Glutamatergic neuron (in vitro differentiated cells): ENCODE results near the gene EMC9. TPM values are rescaled to one million over a fixed set of nuclear protein-coding genes. Genes with fewer than 3 reads are reported as not detected.

Experiments used
- DNase-seq: peaks from one replicate; pipeline ENCODE4 v3.0.0; 2022
- H3K27ac Mint-ChIP-seq: one replicate; pipeline ENCODE4 v1.8.0; 2020; ENCODE audit warnings: mild to moderate bottlenecking, mixed read lengths, inconsistent platforms; ENCODE audit not compliant: unreplicated experiment
- H3K27me3 Mint-ChIP-seq: one replicate; pipeline ENCODE4 v1.8.0; 2020; ENCODE audit warnings: mild to moderate bottlenecking, moderate library complexity, mixed read lengths, inconsistent platforms; ENCODE audit not compliant: unreplicated experiment
- H3K36me3 Mint-ChIP-seq: one replicate; pipeline ENCODE4 v1.8.0; 2020; ENCODE audit warnings: mild to moderate bottlenecking, mixed read lengths, inconsistent platforms; ENCODE audit not compliant: unreplicated experiment
- H3K4me1 Mint-ChIP-seq: one replicate; pipeline ENCODE4 v1.8.0; 2020; ENCODE audit warnings: mild to moderate bottlenecking, low read depth, mixed read lengths, inconsistent platforms; ENCODE audit not compliant: unreplicated experiment
- H3K4me3 Mint-ChIP-seq: one replicate; pipeline ENCODE4 v1.8.0; 2020; ENCODE audit warnings: mild to moderate bottlenecking, mixed read lengths, inconsistent platforms; ENCODE audit not compliant: unreplicated experiment
- H3K9me3 Mint-ChIP-seq: one replicate; pipeline ENCODE4 v1.8.0; 2020; ENCODE audit warnings: mild to moderate bottlenecking, moderate library complexity, mixed read lengths, inconsistent platforms; ENCODE audit not compliant: unreplicated experiment
- total RNA-seq: library from RNA; stranded (reverse); fragmentation: NEBNext Ultra II Directional; extraction: Animal tissue kit (Norgen Biotek cat#: 25700); gene quantifications from one replicate; pipeline ENCODE4 v1.2.1, GENCODE V29; 2021; ENCODE audit not compliant: unreplicated experiment
- TF ChIP-seq, protein P1 (sequence below): fragments of 200-600 bp; sonication (generic); IDR thresholded peaks from one replicate; pipeline ENCODE4 v1.5.0; 2021; ENCODE audit not compliant: partially characterized antibody, unreplicated experiment

EMC9 gene
- total RNA-seq, 1 donor from 2014 or later = 18.1 TPM

DNA sequence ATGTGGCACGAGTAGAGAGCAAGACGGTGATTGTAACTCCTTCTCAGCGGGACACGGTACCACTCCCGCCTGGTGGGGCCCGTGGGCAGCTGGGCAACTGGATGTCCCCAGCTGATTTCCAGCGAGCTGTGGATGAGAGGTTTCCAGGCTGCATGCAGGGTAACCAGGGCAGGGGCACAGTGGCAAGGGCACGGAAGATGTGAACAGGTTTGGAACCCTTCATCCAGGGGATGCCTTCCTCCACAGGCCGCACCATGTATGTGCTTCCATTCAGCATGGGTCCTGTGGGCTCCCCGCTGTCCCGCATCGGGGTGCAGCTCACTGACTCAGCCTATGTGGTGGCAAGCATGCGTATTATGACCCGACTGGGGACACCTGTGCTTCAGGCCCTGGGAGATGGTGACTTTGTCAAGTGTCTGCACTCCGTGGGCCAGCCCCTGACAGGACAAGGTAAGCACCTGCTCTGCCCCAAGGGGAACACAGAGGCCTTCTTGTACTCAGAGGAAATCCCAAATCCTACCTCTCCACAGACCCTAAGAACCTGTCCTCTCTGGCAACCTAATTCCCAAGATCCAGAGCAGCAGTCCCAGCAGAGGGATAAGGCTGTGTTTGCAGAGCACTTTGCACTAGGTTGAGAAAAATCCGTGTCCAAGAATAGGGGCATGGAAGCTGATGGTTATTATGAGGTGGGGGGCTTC lies 43.0 kb downstream of the EMC9 start:
- TF ChIP-seq, protein P1, sequence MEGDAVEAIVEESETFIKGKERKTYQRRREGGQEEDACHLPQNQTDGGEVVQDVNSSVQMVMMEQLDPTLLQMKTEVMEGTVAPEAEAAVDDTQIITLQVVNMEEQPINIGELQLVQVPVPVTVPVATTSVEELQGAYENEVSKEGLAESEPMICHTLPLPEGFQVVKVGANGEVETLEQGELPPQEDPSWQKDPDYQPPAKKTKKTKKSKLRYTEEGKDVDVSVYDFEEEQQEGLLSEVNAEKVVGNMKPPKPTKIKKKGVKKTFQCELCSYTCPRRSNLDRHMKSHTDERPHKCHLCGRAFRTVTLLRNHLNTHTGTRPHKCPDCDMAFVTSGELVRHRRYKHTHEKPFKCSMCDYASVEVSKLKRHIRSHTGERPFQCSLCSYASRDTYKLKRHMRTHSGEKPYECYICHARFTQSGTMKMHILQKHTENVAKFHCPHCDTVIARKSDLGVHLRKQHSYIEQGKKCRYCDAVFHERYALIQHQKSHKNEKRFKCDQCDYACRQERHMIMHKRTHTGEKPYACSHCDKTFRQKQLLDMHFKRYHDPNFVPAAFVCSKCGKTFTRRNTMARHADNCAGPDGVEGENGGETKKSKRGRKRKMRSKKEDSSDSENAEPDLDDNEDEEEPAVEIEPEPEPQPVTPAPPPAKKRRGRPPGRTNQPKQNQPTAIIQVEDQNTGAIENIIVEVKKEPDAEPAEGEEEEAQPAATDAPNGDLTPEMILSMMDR = no peak
- Mint-ChIP-seq H3K4me3 (no peak overlapping the region), H3K4me1 (peaks cover 14% of the 10 kb centered on the region), H3K9me3 (peaks cover 10% of the 10 kb centered on the region), H3K27me3 (peaks cover 10% of the 10 kb centered on the region), H3K36me3 (peaks cover 4% of the 10 kb centered on the region), H3K27ac (no peak overlapping the region)
- DNase-seq = no peak

DNA sequence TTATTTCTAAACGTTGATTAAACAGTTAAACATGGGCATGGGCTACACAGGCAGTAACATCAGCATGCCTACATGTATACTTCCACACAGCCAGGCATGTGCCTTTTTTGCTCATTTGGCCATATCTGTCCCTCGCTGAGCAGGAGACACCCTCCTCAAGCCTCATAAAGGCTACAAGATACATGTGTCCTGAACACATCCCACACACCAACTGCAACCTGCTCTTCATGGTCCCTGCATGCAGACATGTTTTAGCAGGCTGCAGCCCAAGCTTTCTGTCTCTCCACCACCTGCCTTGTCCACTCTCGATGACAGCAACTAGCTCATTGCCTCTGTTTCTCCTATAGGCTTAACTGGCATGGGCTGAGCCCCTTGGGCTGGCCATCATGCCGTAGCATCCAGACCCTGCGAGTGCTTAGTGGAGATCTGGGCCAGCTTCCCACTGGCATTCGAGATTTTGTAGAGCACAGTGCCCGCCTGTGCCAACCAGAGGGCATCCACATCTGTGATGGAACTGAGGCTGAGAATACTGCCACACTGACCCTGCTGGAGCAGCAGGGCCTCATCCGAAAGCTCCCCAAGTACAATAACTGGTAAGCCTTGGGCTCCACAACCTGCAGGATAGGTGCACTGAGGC lies 44.7 kb downstream of the EMC9 start:
- Mint-ChIP-seq H3K36me3 (no peaks in the 10 kb centered on the region), H3K4me3 (peak overlapping the region; percentile 53), H3K27ac (peak overlapping the region; percentile 78), H3K4me1 (peaks cover 17% of the 10 kb centered on the region), H3K27me3 (peaks cover 14% of the 10 kb centered on the region), H3K9me3 (peaks cover 12% of the 10 kb centered on the region)
- TF ChIP-seq, protein P1 = no peak
- DNase-seq = no peak

DNA sequence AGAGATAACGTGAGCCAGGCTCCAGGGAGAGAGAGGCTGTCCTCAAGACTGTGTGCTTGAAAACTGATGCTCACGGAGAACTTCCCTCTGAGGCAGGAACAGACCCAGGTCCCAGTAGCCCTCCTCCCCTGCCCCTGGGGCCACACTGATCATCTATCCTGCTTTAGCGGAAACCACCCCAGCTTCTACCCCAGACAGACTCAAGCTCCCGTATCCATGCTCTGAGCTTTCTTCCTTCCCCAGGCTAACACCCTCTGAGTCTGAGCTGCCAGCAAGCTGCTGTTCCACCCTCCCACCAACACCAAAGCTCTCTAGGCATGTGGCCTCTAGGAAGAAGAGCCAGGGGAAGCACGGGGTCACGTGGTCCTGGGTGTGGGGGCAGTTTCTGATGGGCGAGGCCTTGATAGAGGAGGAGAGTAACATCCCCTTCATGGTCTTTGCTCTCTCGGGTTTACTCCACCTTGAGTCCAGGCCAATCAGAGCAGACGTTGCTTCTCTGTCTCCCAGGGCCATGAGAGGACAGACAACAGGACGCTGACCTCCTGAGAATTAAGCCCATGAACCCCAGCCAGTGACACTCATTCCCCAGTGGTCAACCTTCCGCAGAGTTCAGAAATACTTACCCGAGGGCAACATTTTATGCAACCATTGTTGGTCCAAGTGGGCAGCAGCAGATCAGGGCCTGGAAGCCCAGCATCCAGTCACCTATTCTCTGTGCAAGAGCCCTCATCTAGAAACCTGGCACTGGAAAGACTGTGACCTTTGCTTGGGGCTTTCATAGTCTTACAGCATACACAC lies 45.9 kb downstream of the EMC9 start:
- peak; percentile 78 for DNase-seq
- TF ChIP-seq, protein P1 = no peak
- no peaks in the 10 kb centered on the region for H3K36me3 Mint-ChIP-seq
- peaks cover 12% of the 10 kb centered on the region for H3K9me3 Mint-ChIP-seq
- peak overlapping the region; percentile 100 for H3K4me3 Mint-ChIP-seq
- peak overlapping the region; percentile 98 for H3K27ac Mint-ChIP-seq
- H3K27me3 Mint-ChIP-seq = peaks cover 14% of the 10 kb centered on the region
- H3K4me1 Mint-ChIP-seq = peaks cover 19% of the 10 kb centered on the region

DNA sequence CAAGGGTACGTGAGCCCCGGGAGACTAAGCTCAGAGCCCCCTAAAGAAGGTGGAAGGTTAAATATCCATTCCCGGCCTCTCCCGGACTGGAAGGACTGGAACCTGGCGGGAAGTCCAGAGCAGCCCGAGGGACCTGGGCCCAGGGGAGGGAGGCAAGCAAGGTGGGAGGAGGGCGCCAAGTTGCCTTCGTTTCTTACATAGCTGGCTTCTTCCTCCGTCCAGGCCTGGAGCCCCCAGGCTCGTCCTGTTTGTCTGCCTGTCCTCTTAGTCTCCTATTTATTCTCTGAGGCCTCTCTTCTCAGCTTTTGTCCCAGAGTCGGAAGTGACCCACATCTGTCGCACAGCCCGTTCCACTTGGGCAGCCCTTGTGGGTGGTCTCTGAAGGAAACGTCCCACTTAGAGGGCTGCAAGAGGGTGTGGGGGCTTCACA lies 46.5 kb downstream of the EMC9 start:
- Mint-ChIP-seq H3K27ac (peak overlapping the region; percentile 98), H3K27me3 (peaks cover 14% of the 10 kb centered on the region), H3K4me1 (peaks cover 24% of the 10 kb centered on the region), H3K4me3 (peak overlapping the region; percentile 100), H3K36me3 (no peaks in the 10 kb centered on the region), H3K9me3 (peaks cover 12% of the 10 kb centered on the region)
- TF ChIP-seq, protein P1 = no peak
- DNase-seq = no peak
